Panc1 (cell line): Measurements from ENCODE around the gene AFF4.

Experiments used
- POLR2AphosphoS5 ChIP-seq: IDR thresholded peaks from 2 replicates; pipeline ENCODE4 v1.6.1; 2012; ENCODE audit warnings: mild to moderate bottlenecking, low read depth, low read length, moderate library complexity
- SIN3A ChIP-seq: IDR thresholded peaks from 2 replicates; pipeline ENCODE4 v1.6.1; 2012; ENCODE audit warnings: low read depth, mild to moderate bottlenecking, low read length, moderate library complexity, borderline replicate concordance; ENCODE audit not compliant: insufficient read depth
- TF ChIP-seq, protein P1 (sequence below): fragments of 450-650 bp; IDR thresholded peaks from 2 replicates; pipeline ENCODE4 v1.5.1; 2017; ENCODE audit warnings: mild to moderate bottlenecking
- TF ChIP-seq, protein P2 (sequence below), 2 experiments: IDR thresholded peaks; 2 replicates each; pipeline ENCODE4 v1.6.1; 2011 to 2012; ENCODE audit warnings: low read depth in 2 of 2, control low read depth in 1 of 2, low read length in 1 of 2, mild to moderate bottlenecking in 1 of 2, moderate library complexity in 1 of 2; ENCODE audit not compliant: insufficient read depth in 1 of 2

DNA sequence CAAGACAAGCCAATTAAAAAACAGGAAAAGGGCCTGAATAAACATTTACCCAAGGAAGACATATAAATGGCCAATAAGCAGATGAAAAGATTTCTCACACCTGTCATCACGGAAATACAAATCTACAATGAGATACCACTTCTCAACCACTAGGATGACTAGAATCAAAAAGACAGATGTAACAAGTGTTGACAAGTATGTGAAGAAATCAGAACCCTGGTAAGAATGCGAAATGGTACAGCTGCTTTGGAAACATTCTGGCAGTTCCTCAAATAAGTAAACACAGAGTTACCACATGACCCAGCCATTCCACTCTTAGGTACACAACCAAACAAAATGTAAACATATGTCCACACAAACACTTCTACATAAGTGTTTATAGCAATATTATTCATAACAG lies 57.5 kb downstream of the AFF4 start:
- TF ChIP-seq, protein P1, sequence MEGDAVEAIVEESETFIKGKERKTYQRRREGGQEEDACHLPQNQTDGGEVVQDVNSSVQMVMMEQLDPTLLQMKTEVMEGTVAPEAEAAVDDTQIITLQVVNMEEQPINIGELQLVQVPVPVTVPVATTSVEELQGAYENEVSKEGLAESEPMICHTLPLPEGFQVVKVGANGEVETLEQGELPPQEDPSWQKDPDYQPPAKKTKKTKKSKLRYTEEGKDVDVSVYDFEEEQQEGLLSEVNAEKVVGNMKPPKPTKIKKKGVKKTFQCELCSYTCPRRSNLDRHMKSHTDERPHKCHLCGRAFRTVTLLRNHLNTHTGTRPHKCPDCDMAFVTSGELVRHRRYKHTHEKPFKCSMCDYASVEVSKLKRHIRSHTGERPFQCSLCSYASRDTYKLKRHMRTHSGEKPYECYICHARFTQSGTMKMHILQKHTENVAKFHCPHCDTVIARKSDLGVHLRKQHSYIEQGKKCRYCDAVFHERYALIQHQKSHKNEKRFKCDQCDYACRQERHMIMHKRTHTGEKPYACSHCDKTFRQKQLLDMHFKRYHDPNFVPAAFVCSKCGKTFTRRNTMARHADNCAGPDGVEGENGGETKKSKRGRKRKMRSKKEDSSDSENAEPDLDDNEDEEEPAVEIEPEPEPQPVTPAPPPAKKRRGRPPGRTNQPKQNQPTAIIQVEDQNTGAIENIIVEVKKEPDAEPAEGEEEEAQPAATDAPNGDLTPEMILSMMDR = no peak
- TF ChIP-seq SIN3A = no peak
- no peak for TF ChIP-seq POLR2AphosphoS5
- TF ChIP-seq, protein P2, sequence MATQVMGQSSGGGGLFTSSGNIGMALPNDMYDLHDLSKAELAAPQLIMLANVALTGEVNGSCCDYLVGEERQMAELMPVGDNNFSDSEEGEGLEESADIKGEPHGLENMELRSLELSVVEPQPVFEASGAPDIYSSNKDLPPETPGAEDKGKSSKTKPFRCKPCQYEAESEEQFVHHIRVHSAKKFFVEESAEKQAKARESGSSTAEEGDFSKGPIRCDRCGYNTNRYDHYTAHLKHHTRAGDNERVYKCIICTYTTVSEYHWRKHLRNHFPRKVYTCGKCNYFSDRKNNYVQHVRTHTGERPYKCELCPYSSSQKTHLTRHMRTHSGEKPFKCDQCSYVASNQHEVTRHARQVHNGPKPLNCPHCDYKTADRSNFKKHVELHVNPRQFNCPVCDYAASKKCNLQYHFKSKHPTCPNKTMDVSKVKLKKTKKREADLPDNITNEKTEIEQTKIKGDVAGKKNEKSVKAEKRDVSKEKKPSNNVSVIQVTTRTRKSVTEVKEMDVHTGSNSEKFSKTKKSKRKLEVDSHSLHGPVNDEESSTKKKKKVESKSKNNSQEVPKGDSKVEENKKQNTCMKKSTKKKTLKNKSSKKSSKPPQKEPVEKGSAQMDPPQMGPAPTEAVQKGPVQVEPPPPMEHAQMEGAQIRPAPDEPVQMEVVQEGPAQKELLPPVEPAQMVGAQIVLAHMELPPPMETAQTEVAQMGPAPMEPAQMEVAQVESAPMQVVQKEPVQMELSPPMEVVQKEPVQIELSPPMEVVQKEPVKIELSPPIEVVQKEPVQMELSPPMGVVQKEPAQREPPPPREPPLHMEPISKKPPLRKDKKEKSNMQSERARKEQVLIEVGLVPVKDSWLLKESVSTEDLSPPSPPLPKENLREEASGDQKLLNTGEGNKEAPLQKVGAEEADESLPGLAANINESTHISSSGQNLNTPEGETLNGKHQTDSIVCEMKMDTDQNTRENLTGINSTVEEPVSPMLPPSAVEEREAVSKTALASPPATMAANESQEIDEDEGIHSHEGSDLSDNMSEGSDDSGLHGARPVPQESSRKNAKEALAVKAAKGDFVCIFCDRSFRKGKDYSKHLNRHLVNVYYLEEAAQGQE (IDR thresholded peaks at IDR 0.05; ENCODE audit: insufficient read depth in 1 of 2, low read depth in 2 of 2, low read length in 1 of 2) = no peak
